GM18526 (cell line): ENCODE data around the gene RGS7.

ENCODE experiments used
- POLR2A ChIP-seq: IDR thresholded peaks from 3 replicates; pipeline ENCODE4 v1.6.1; 2011; ENCODE audit not compliant: insufficient read length; ENCODE audit errors: extremely low read depth

The RGS7 gene

GRCh38 chr1:240765732-240766363 is 591.2 kb downstream of the RGS7 start:
- TF ChIP-seq POLR2A = no peak

GRCh38 chr1:240763771-240764170 is 593.2 kb downstream of the RGS7 start:
- no peak for TF ChIP-seq POLR2A

- no peak for TF ChIP-seq POLR2A
Observed at GRCh38 chr1:240758296-240758695, 598.7 kb downstream of the RGS7 start.

- no peak for TF ChIP-seq POLR2A
Observed at GRCh38 chr1:240747907-240748306, 609.1 kb downstream of the RGS7 start.

GRCh38 chr1:240743705-240744104 is 613.3 kb downstream of the RGS7 start:
- TF ChIP-seq POLR2A = no peak

GRCh38 chr1:240739754-240740153 is 617.3 kb downstream of the RGS7 start:
- TF ChIP-seq POLR2A = no peak

- TF ChIP-seq POLR2A = no peak
Observed at GRCh38 chr1:240739139-240739538, 617.9 kb downstream of the RGS7 start.

- TF ChIP-seq POLR2A = no peak
Observed at GRCh38 chr1:240737766-240738265, 619.2 kb downstream of the RGS7 start.

GRCh38 chr1:240737298-240737697 is 619.7 kb downstream of the RGS7 start:
- no peak for TF ChIP-seq POLR2A

- TF ChIP-seq POLR2A = no peak
Observed at GRCh38 chr1:240734001-240734400, 623.0 kb downstream of the RGS7 start.

GRCh38 chr1:240732390-240732789 is 624.6 kb downstream of the RGS7 start:
- no peak for TF ChIP-seq POLR2A
